Tibial nerve (tissue), 4 donors: ENCODE results near the gene IFI44. TPM values are rescaled to one million over a fixed set of nuclear protein-coding genes. Genes with fewer than 3 reads are reported as not detected.
A peak's percentile ranks its signal among the peaks of the same experiment; 100 is the strongest.

ENCODE experiments used
- DNase-seq, 2 donors: peaks; one replicate each; pipeline ENCODE4 v3.0.0-alpha.2; 2019; ENCODE audit warnings: low spot score in 2 of 2
- H3K27ac ChIP-seq, 4 donors: fragments of 200-600 bp; sonication (generic) in 3 of 4; one replicate each; pipeline ENCODE4 v1.5.1; 2017 to 2019; ENCODE audit warnings: mild to moderate bottlenecking in 1 of 4
- H3K27me3 ChIP-seq, 2 donors: fragments of 200-600 bp; sonication (generic) in 1 of 2; one replicate each; pipeline versions ENCODE4 v1.5.1 to v1.6.0; 2017 to 2019
- H3K36me3 ChIP-seq, 3 donors: fragments of 200-600 bp; sonication (generic); one replicate each; pipeline ENCODE4 v1.5.1; 2018 to 2019
- H3K4me1 ChIP-seq, 4 donors: fragments of 200-600 bp; sonication (generic) in 3 of 4; one replicate each; pipeline ENCODE4 v1.5.1; 2017 to 2019
- H3K4me3 ChIP-seq, 4 donors: fragments of 200-600 bp; sonication (generic) in 3 of 4; one replicate each; pipeline ENCODE4 v1.5.1; 2017 to 2019; ENCODE audit warnings: mild to moderate bottlenecking in 1 of 4, moderate library complexity in 1 of 4
- H3K9me3 ChIP-seq, 4 donors: fragments of 200-600 bp; sonication (generic) in 3 of 4; one replicate each; pipeline ENCODE4 v1.5.1; 2017 to 2019
- CTCF ChIP-seq, 5 experiments: fragments of 200-600 bp in 3 of 5; fragments of 450-650 bp in 2 of 5; sonication (generic) in 3 of 5; IDR thresholded peaks; one replicate each; pipeline ENCODE4 v1.5.1; 2016 to 2019; ENCODE audit warnings: antibody characterized with exemption in 5 of 5, mild to moderate bottlenecking in 3 of 5, moderate library complexity in 2 of 5
- EP300 ChIP-seq, 2 donors: sonication (generic); formaldehyde crosslinking; IDR thresholded peaks; one replicate each; pipeline ENCODE4 v1.6.1; 2017; ENCODE audit warnings: antibody characterized with exemption in 2 of 2, mild to moderate bottlenecking in 1 of 2
- POLR2A ChIP-seq, 2 donors: fragments of 450-650 bp; IDR thresholded peaks; one replicate each; pipeline ENCODE4 v1.6.1; 2017; ENCODE audit warnings: antibody characterized with exemption in 2 of 2, mild to moderate bottlenecking in 2 of 2, moderate library complexity in 2 of 2
- WGBS, 2 donors: methylation state at CpG; one replicate each; pipeline ENCODE4 v1.1.5; 2018; 5-methylcytosine and 5-hydroxymethylcytosine counted together
- total RNA-seq, 4 donors: library from RNA; depleted of rRNA; stranded (reverse); fragments of >200 nt; gene quantifications; one replicate each; pipeline ENCODE4 v1.1.0, GENCODE V29; 2016

IFI44 gene
- total RNA-seq, 4 donors from 2014 or later: 19.8 to 39.8 (median 27.3) TPM

- peak in 1 of 2 donors; percentile 29 for DNase-seq
- Histone ChIP-seq H3K27me3 (no peaks in the 10 kb centered on the region), H3K4me1 (peaks cover 0 to 10% (median 0%) of the 10 kb centered on the region in 4 donors), H3K36me3 (no peaks in the 10 kb centered on the region), H3K27ac (no peak overlapping the region), H3K9me3 (no peaks in the 10 kb centered on the region), H3K4me3 (no peak overlapping the region)
- 88 to 89% methylated on average over 5 of the region's 5 CpGs for WGBS, 2 donors
- TF ChIP-seq CTCF (IDR thresholded peaks at IDR 0.05) (peak; percentile 45 to 76 (median 49)), POLR2A (IDR thresholded peaks at IDR 0.05) (no peak), EP300 (IDR thresholded peaks at IDR 0.05) (no peak)
Measured at GRCh38 chr1:78607334-78607927, 42.2 kb upstream of the IFI44 start.

- no peak for DNase-seq
- Histone ChIP-seq H3K27ac (no peak overlapping the region), H3K36me3 (no peaks in the 10 kb centered on the region), H3K27me3 (no peaks in the 10 kb centered on the region), H3K4me1 (peaks cover 0 to 10% (median 0%) of the 10 kb centered on the region in 4 donors), H3K4me3 (no peak overlapping the region), H3K9me3 (no peaks in the 10 kb centered on the region)
- 28 to 73% methylated on average over 2 to 4 of the region's 4 CpGs for WGBS, 2 donors
- no peak for TF ChIP-seq POLR2A (IDR thresholded peaks at IDR 0.05)
- TF ChIP-seq CTCF (IDR thresholded peaks at IDR 0.05): no peak
- no peak for TF ChIP-seq EP300 (IDR thresholded peaks at IDR 0.05)
Measured at GRCh38 chr1:78607944-78608343, 41.7 kb upstream of the IFI44 start.

GRCh38 chr1:78617615-78618026, 32.0 kb upstream of the IFI44 start:
- Histone ChIP-seq H3K27ac (peak overlapping the region in 1 of 4 donors; percentile 88), H3K4me3 (no peak overlapping the region), H3K4me1 (peaks cover 0 to 43% (median 10%) of the 10 kb centered on the region in 4 donors), H3K27me3 (no peaks in the 10 kb centered on the region), H3K36me3 (no peaks in the 10 kb centered on the region), H3K9me3 (no peaks in the 10 kb centered on the region)
- WGBS, 2 donors: 36 to 42% methylated on average over 7 of the region's 7 CpGs
- peak; percentile 37 to 79 for DNase-seq
- TF ChIP-seq CTCF (IDR thresholded peaks at IDR 0.05) (peak; percentile 86 to 93 (median 87)), EP300 (IDR thresholded peaks at IDR 0.05) (peak in 1 of 2 donors; percentile 63), POLR2A (IDR thresholded peaks at IDR 0.05) (no peak)

GRCh38 chr1:78619032-78619431, 30.6 kb upstream of the IFI44 start:
- Histone ChIP-seq H3K9me3 (no peaks in the 10 kb centered on the region), H3K27me3 (no peaks in the 10 kb centered on the region), H3K4me3 (peak overlapping the region in 3 of 4 donors; percentile 41 to 49 (median 44)), H3K36me3 (no peaks in the 10 kb centered on the region), H3K4me1 (peaks cover 0 to 52% (median 11%) of the 10 kb centered on the region in 4 donors), H3K27ac (peak overlapping the region; percentile 76 to 95 (median 83))
- TF ChIP-seq EP300 (IDR thresholded peaks at IDR 0.05) (no peak), CTCF (IDR thresholded peaks at IDR 0.05) (no peak), POLR2A (IDR thresholded peaks at IDR 0.05) (no peak)
- no peak for DNase-seq
- 37 to 54% methylated on average over 3 of the region's 3 CpGs for WGBS, 2 donors

GRCh38 chr1:78619446-78619802, 30.2 kb upstream of the IFI44 start:
- peak in 1 of 2 donors; percentile 12 for DNase-seq
- H3K4me3 ChIP-seq: peak overlapping the region; percentile 21 to 49 (median 42)
- TF ChIP-seq POLR2A (IDR thresholded peaks at IDR 0.05) (no peak), EP300 (IDR thresholded peaks at IDR 0.05) (no peak), CTCF (IDR thresholded peaks at IDR 0.05) (no peak)
- no peaks in the 10 kb centered on the region for H3K27me3 ChIP-seq
- peak overlapping the region; percentile 76 to 95 (median 83) for H3K27ac ChIP-seq
- no peaks in the 10 kb centered on the region for H3K36me3 ChIP-seq
- H3K4me1 ChIP-seq: peaks cover 0 to 52% (median 11%) of the 10 kb centered on the region in 4 donors
- no peaks in the 10 kb centered on the region for H3K9me3 ChIP-seq
- 13 to 20% methylated on average over 4 of the region's 4 CpGs for WGBS, 2 donors
